ENCODE results near the gene SLC39A11.
"Not testable (repeated sequence)": the region's sequence is repeated elsewhere in the genome, so short reads cannot be mapped to it uniquely, and the experiment has no call there.

SLC39A11 gene, protein sequence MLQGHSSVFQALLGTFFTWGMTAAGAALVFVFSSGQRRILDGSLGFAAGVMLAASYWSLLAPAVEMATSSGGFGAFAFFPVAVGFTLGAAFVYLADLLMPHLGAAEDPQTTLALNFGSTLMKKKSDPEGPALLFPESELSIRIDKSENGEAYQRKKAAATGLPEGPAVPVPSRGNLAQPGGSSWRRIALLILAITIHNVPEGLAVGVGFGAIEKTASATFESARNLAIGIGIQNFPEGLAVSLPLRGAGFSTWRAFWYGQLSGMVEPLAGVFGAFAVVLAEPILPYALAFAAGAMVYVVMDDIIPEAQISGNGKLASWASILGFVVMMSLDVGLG

DNA sequence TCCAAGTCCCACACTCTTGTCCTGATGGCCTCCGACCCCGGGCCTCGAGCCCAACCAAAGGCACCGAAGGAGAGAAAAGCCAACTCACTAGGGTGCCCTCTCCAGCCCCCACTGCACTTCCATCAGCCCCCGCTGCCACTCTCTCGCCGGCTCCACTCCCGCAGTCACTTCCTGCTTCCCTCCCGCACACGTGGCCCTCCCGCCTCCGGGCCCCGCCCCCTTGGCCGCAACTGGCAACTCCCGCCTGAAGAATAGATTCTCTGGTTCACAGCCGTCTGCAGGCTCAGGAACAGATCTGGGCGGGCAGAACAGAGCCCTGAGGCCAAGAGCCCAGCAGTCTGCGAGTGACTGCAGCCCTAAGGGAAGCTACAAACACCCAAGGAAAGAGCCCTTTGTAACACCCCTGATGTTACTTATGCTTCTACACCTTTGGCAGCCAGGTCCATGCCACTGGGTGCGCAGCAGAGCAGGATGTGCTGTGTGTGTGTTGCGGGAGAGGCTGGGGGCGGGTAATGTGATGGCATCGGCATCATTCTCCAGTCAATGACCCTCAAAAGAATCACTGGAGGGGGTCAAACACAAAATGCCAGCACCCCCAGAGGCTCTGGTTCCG lies at the start of gene SLC39A11:
Gene SLC39A11, minus strand, starts transcription at position 166 of the 613 bp plus-strand sequence. CDS start 3,924 bp downstream, outside the sequence.
- DNase-seq, result peak; percentile 66 to 96 (median 91)

DNA sequence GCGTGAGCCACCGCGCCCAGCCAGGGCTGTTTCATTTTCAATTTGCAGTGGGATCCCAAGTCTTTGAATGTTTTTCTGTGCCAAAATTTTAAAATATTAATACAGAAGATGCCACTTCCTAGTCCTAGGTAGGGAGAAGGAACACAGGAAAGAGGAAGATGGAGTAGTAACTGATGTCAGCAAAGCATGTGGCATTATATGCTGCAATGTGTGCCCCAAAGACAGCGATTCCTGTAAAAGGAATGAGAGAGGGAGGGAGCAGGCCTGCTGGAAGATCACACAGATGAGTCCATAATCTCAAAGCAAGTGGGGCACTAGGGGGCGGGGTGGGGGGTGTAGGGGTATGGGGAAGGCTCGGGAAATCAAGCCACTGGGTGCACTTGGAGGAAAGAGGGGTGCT lies 48.9 kb upstream of the SLC39A11 start:
- DNase-seq, result no peak

DNA sequence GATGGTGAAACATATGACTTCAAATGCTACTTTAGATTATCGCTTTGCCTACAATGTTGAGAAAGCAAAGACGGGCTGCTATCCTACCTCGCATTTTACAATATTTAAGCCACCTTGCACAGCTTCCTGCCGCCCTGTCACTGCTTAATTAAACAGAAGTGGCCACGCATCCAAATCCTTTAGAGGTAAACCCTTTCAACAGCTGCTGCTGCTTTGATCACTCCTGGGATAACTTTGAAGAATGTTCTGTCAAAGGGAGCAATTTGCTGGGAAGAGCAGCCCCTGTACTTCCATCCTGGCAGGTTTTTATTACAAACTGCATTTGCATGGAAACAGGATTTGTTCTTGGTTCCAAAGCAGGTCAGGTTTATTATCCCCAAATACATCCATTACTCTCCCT lies 48.1 kb upstream of the SLC39A11 start:
- no peak for DNase-seq

DNA sequence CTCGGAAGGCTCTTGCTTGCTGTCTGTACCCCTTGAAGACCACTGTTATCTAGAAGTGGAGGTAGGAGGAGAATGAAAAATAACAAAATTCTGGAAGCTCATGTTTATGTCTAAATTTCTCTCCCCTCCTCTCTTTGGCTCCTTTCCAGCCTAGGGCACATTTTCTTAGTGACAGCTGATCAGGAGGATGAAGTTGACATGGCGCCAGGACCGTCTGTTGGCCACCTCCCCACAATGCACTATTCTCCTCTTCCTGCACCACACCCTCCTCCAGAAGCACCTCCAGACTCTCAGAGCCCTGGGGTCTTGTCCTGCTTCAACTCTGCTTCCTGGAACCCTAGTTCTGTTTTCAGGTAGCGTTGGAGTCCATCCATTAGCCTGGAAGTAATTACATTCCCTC lies 46.8 kb upstream of the SLC39A11 start:
- DNase-seq, result no peak

DNA sequence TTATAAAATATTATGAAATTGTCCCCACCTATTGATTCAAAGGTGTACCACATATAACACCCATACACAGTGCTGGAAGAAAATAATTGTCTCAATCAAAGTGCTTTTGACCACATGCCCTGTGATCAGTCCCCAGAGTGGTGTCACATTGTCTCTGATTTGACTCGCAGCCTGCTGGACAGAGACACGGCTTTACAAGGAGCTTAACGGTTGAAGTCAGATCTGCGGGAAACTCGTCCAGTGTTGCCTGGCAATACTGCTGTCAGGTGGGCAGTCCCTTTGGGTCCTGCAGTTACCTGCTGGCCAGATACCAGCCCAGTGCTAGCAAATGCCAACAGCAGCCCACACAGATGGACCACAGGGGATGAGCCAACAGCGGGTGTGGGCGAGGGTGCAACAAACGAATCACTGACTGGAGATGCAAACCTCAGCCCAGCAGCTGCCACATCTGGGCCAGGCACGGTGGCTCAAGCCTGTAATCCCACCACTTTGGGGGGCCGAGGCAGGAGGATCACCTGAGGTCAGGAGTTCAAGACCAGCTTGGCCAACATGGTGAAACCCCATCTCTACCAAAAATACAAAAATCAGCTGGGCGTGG lies 46.2 kb upstream of the SLC39A11 start:
- DNase-seq, result no peak

DNA sequence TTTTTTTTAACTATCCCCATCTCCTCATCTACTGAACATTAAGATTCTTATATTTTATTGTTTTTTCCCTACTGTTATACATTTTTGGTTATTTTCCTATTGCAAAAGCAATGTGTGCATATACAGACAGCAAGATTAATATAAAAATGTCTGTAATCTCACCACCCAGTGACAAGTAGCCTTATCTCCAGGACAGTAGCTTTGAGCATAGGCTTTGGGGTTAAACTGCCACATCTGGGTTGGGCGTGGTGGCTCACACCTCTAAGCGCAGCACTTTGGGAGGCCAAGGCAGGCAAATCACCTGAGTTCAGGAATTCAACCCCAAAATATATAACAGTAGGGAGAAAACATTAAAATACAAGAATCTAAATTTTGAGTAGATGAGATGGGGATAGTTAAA lies 44.9 kb upstream of the SLC39A11 start:
- no peak for DNase-seq

DNA sequence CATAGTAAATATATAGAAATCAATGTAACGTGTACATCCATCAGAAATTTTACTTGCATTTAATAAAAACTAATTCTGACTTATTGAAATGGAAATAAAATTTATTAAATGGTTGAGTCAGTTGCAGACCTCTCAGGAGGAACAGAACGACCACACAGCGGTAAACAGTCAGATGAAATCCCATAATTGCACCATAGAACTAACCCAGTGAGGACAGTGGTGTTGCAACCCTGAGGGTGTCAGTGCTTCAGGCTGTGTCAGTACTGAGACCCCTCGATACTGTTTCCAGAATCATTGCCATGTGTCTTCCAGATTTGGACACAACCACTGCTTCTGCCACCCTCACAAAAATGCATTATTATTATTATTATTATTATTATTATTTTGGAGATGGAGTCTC lies 43.3 kb upstream of the SLC39A11 start:
- no peak for DNase-seq

DNA sequence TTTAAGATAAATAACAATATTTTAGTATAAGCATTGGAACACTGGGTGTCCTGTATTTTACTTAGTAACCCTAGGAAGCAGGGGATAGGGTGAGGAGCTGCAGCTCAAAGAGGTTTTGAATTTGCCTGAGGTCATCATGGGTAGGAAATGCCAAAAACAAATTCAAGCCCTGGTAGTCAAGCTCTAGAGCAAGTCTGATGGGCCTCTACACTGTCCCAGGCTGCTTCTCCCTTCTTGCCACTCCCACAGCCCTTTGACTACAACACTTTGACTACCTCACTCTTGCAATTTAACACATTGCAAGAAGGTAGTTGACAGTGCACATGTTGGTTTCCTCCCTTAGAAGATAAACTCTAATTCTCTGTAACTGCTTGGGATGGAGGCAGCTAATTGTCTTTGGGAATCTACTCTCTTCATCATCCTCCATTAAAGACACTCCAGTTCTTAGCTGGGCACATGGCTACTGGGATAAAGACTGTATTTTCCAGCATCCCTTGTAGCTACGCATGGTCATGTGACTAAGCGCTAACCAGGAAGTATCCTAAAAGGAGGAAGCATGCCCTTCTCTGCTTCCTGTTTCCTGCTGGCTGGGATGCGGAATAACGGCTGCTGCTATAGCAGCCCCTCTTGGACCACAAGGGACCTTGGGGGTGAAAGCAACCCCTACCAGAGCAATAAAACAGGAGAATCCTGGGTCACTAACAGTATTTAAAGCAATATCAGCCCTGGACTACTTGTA lies 41.6 kb upstream of the SLC39A11 start:
- no peak for DNase-seq

DNA sequence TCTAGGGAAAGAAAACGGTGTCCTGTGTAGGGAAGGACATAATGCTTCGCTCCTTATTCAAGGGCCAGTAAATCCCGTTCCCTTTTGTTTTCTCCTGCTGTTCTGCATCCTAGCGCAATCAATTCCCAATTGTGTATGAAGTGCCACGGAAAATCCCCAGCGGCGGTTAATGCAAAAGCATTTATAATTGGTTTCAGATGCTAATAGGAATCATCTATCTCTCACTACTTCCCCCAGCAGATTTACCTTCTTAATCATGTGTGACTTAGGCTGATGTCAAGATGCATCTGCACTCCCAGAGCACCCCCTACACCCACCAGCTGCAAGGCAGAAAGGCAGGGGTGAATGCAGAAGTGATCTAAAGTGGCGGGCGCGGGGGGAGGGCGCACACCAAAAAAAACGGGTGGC lies 39.6 kb upstream of the SLC39A11 start:
- no peak for DNase-seq

DNA sequence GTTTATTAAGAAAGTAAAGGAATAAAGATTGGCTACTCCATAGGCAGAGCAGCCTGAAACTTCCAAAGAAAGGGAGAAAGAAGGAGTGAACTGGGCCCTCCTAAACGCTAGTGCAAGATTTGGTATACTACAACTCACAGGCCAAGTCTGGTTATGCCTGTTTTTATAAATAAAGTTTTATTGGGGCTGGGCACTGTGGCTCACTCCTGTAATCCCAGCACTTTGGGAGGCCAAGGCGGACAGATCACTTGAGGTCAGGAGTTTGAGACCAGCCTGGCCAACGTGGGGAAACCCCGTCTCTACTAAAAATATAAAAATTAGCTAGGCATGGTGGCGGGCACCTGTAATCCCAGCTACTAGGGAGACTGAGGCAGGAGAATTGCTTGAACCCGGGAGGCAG lies 39.0 kb upstream of the SLC39A11 start:
- not testable (repeated sequence) for DNase-seq

DNA sequence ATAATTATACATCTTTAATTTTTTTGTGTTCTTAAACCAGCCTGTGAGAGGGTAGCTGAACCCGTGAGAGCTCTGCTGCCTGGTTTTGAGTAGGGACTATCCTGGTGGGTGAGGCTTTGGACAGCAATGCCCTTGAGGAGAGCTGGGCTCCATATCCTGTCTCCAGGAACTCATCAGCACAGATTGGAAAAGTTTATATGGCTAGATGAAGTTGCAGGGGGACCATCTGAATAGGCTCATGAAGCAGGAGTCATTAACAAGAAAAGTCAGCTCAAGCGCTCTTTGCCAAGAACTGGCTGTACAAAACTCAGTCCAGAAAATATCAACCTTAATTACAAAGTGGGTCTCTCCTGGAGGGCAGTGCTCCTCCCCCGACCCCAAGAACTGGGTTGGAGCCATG lies 38.5 kb upstream of the SLC39A11 start:
- no peak for DNase-seq

DNA sequence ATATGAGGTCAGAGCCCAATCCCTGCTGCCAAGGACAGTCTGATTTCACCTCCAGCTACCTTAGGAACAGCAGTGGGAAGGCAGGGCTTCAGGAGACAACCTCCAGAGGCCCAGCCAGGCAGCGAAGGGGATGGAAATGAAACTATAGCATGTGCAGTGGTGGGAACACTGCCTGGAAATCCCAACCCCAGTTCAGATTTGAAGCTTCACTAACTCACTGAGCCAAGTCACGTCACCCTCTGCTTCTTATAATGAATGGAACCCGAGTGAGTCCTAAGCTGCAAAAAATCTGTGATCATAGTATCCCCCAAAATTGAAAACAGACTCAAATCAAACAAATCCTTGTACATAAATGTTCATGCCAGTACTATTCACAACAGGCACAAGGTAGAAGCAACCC lies 36.0 kb upstream of the SLC39A11 start:
- no peak for DNase-seq

DNA sequence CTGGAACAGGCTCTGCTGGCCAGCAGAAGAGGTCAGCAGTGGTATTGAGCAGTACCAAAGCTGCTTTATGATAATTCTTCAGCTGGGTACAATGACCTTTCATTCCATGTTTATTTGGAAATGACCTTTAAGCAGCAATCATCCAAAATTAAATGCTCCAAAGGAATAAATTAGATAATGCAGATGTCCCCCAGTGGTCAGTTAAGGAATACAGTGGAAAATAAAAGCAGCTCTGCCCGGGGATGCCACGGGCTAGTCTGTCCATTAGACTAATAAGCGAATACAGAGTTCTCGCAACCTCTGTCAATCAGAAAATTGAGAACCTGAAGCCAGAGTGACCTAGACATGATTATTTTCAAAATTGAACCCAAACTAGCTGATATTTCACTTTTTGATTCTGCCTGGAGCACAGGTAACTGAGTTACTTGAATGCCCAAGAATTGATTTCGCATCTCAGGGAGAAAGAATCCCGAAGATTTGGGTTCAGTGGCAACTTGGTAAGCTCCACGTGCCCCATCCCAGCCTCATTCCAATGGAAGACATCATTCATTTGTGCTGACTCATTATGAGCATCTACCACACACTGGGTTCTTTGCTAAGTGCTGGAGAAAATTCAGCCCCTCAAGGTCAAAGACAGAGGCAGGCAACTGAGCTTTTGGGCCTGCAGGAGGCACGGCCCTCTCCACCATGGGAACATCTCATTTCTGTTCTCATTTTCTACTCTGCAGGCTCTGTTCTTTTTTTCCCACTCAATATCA lies 34.4 kb upstream of the SLC39A11 start:
- no peak for DNase-seq

DNA sequence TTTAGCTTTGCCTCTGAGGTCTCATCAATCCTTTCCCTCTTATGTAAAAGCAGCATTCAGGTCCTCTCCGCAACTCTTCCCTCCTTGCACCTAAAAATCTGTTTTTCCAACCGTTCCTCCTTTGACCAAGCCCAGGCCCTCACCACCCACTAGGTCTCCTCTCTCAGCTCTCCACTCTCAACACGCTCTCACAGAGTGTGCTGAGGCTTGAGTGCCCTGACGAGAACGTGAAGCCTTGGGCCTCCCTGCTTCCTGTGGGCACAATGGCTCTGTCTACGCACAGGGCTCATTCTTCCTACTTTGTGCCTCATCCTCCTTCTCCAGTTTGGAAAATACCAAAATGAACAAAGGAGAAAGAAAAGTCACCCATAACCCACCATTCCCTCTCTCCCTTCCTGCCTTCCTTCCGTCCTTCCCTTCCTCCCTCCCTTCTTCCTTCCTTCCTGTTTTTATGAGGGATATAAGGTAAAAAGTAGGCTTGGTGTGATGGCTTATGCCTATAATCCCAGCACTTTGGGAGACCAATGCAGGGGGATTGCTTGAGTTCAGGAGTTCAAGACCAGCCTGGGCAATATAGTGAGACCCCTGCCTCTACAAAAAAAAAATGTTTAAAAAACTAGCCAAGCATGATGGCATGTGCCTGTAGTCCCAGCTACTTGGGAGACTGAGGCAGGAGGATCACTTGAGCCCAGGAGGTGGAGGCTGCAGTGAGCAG lies 31.3 kb upstream of the SLC39A11 start:
- DNase-seq, result no peak

DNA sequence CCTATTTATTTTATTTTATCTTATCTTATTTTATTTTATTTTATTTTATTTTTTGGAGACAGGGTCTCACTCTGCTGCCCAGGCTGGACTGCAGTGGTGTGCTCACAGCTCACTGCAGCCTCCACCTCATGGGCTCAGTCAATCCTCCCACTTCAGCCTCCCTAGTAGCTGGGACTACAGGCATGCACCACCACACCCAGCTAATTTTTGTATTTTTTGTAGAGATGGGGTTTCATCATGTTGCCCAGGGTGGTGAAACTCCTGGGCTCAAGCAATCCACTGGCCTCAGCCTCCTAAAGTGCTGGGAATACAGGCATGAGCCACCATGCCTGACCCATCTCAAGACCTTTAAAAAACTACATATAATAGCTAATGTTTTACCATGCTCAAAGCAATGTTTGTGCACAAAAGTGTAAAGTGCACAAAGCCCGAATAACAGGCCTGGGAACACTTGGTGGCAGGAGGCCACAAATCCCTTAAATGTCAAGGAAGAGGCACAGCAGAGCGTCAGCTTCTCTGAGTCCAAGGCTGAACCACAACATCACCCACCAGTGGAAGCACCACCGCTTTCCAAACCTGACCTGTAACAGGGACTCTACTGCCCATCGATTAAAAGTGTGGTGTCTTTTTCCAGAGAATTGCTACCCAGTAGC lies 30.6 kb upstream of the SLC39A11 start:
- no peak for DNase-seq

DNA sequence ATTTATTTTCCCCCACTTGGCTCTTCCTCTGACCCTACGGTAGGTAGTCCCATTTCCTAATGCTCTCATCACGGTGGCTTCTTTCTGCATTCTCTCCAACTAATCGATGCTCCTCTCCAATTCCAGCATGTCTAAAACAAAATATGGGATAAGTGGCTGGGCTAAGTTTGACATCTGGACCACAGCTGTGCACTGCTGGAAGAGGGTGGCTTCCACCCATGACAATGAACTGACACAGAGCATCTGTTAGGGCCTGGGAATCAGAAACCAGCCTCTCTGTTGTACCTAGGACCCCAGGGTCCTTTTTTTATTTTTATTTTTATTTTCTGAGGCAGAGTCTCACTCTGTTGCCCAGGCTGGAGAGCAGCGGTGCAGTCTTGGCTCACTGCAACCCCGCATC lies 29.0 kb upstream of the SLC39A11 start:
- no peak for DNase-seq

DNA sequence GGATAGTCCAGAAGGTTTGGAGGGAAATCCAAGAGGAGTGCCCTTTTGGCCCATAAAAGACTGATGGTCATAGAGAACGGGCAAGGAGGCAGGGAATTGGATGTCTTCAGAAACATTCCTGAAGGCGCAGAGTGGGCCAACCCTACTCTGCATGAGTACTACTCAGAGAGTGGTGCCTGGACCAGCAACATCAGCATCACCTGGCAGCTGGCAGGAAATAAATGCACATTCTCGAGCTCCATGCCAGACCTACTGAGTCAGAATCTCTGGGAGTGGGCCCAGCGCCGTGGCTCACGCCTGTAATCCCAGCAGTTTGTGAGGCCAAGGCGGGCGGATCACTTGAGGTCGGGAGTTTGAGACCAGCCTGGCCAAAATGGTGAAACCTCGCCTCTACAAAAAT lies 27.1 kb upstream of the SLC39A11 start:
- no peak for DNase-seq

DNA sequence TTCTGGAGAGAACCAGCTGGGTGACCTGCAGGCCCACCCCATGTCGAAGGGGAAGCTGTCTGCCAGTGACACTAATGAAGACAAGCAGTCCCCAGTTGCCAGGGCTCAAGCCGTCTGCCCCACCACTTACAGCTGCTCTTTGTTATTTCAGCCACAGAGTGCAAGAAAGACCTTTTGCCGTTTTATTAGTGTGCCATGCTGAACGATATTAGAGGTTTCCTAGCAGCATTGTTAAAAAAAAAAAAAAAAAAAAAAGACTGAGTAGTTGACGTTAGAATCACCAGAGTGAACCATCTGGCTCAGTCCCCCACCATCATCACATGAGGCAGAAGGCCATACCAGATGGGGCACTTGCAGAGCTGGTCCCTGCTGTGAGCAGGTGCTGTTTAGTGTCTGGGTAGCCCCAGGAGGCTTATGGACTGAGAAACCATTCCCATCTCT lies 26.5 kb upstream of the SLC39A11 start:
- DNase-seq, result no peak

DNA sequence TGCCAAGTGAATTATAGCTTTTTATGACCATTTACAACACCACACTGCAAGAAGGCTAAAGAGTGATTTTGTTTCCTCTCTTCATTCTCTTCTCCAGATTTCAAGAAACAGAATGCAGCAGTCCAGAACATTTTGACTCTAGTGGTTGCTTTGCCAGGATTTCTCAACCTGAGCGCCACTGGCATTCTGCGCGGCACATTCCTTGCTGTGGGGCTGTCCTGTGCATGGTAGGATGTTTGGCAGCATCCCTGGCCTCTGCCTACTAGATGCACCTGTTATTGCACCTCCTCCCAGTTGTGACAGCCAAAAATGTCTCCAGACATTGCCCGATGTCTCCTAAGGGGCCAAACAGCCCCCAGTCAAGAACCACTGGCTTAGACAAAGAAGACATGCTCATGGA lies 25.7 kb upstream of the SLC39A11 start:
- DNase-seq, result no peak

DNA sequence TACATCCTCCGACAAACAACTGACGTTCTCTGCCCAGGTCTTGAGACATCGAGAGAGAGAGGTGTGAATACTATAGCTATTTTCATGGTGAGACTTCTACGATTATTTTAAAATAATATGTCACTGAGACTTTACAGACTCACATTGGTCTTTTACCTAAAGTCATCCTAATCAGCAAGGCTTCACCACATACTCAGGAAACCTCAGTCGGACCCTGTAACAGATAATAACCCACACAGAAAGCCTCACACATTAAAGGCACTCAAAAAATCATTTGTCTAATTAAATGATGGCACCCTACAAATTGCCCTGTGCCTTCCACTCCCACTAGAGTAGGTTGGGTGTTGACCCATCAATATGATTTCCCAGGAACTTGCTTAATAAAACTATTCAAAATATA lies 19.8 kb upstream of the SLC39A11 start:
- DNase-seq, result no peak
